Subcutaneous abdominal adipose tissue (tissue), 5 donors: ENCODE data around the gene TPGS1.

Experiments used
- H3K27ac ChIP-seq: one replicate; pipeline ENCODE4 v1.7.0; 2013; ENCODE audit warnings: low read depth, mild to moderate bottlenecking, inconsistent platforms, low read length, moderate library complexity
- H3K27me3 ChIP-seq, 5 donors: one replicate each; pipeline ENCODE4 v1.7.0; 2013; ENCODE audit warnings: low read length in 5 of 5, inconsistent platforms in 1 of 5; ENCODE audit not compliant: control insufficient read depth in 5 of 5, insufficient read depth in 4 of 5
- H3K36me3 ChIP-seq, 5 donors: one replicate each; pipeline ENCODE4 v1.7.0; 2013; ENCODE audit warnings: low read length in 5 of 5; ENCODE audit not compliant: control insufficient read depth in 5 of 5, insufficient read depth in 5 of 5
- H3K4me1 ChIP-seq, 5 donors: one replicate each; pipeline ENCODE4 v1.7.0; 2013; ENCODE audit warnings: low read length in 5 of 5, mild to moderate bottlenecking in 3 of 5, moderate library complexity in 1 of 5; ENCODE audit not compliant: control insufficient read depth in 5 of 5, insufficient read depth in 5 of 5
- H3K4me3 ChIP-seq, 5 donors: one replicate each; pipeline ENCODE4 v1.7.0; 2013; ENCODE audit warnings: low read length in 5 of 5, low read depth in 1 of 5
- H3K9ac ChIP-seq, 5 donors: one replicate each; pipeline ENCODE4 v1.7.0; 2013; ENCODE audit warnings: low read length in 5 of 5, mild to moderate bottlenecking in 4 of 5, moderate library complexity in 3 of 5
- H3K9me3 ChIP-seq, 5 donors: one replicate each; pipeline ENCODE4 v1.7.0; 2013; ENCODE audit warnings: low read length in 5 of 5; ENCODE audit not compliant: control insufficient read depth in 5 of 5
- donor health status: healthy.
- donor health status: healthy.
- donor health status: healthy.
- donor health status: healthy.
- donor health status: healthy.

TPGS1 gene

GRCh38 chr19:485583-486236, 21.6 kb upstream of the TPGS1 start:
- no peak overlapping the region for H3K9ac ChIP-seq
- peaks cover 0 to 8% (median 0%) of the 10 kb centered on the region in 5 donors for H3K9me3 ChIP-seq
- no peak overlapping the region for H3K4me3 ChIP-seq
- no peaks in the 10 kb centered on the region for H3K36me3 ChIP-seq
- peaks cover 3 to 15% (median 13%) of the 10 kb centered on the region in 5 donors for H3K27me3 ChIP-seq
- H3K4me1 ChIP-seq: peaks cover 0 to 25% (median 18%) of the 10 kb centered on the region in 5 donors
- no peak overlapping the region for H3K27ac ChIP-seq

- Histone ChIP-seq H3K4me3 (peak overlapping the region in 4 of 5 donors; percentile 72 to 88 (median 76)), H3K27ac (peak overlapping the region; percentile 67), H3K4me1 (peaks cover 0 to 25% (median 18%) of the 10 kb centered on the region in 5 donors)
These were observed 18.5 kb upstream of the TPGS1 start for GRCh38 chr19:488505-489417.

DNA sequence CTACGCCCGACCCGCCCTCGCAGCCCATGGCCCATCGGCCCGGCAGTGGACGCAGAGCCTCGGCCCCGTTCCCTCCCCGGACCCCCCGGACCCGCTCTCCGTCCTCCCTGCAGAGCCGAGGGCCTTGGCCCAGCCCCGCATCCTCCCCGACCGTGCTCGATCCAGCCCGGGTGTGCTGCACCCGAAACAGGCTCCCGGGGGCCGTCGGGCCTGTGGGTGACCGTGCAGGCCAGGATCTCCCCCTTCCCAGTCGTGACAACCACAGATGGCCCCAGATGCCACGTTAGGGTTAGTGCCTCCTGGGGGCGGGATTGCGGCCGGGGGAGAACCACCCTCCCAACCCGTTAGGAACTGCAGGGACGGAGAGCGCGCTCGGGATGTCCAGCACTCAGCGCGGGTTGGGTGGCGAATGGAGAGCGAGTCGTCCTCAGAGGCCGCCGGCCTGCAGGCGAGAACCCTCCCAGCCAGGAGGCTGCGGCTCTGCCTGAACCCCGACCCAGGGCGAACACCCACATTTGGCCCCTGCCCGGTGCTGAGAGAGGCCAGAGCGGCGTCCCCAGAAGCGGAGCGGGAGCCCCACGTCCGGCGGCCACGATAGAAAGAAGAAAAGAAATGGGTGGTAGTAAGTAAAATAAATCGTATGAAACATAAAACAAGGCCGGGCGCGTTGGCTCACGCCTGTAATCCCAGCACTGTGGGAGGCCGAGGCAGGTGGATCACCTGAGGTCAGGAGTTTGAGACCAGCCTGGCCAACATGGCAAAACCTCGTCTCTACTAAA, 17.7 kb upstream of the TPGS1 start:
- peaks cover 0 to 25% (median 18%) of the 10 kb centered on the region in 5 donors for H3K4me1 ChIP-seq
- H3K9me3 ChIP-seq: no peaks in the 10 kb centered on the region
- H3K4me3 ChIP-seq: peak overlapping the region in 4 of 5 donors; percentile 72 to 88 (median 76)
- H3K9ac ChIP-seq: peak overlapping the region in 4 of 5 donors; percentile 60 to 77 (median 76)
- peak overlapping the region; percentile 67 for H3K27ac ChIP-seq
- peaks cover 3 to 17% (median 15%) of the 10 kb centered on the region in 5 donors for H3K27me3 ChIP-seq
- H3K36me3 ChIP-seq: no peaks in the 10 kb centered on the region

More at GRCh38 chr19:488505-489417, 18.5 kb upstream of the TPGS1 start:
- peaks cover 3 to 15% (median 13%) of the 10 kb centered on the region in 5 donors for H3K27me3 ChIP-seq
- peak overlapping the region in 4 of 5 donors; percentile 77 to 88 (median 82) for H3K9ac ChIP-seq
- H3K9me3 ChIP-seq: no peaks in the 10 kb centered on the region
- no peaks in the 10 kb centered on the region for H3K36me3 ChIP-seq

GRCh38 chr19:491146-491741, 16.1 kb upstream of the TPGS1 start:
- Histone ChIP-seq H3K9ac (no peak overlapping the region), H3K9me3 (no peaks in the 10 kb centered on the region), H3K27ac (no peak overlapping the region), H3K4me3 (no peak overlapping the region), H3K27me3 (peaks cover 0 to 12% (median 5%) of the 10 kb centered on the region in 5 donors), H3K36me3 (no peaks in the 10 kb centered on the region), H3K4me1 (peaks cover 0 to 22% (median 17%) of the 10 kb centered on the region in 5 donors)

GRCh38 chr19:492091-492531, 15.2 kb upstream of the TPGS1 start:
- Histone ChIP-seq H3K9me3 (no peaks in the 10 kb centered on the region), H3K4me1 (peaks cover 0 to 22% (median 17%) of the 10 kb centered on the region in 5 donors), H3K27ac (no peak overlapping the region), H3K9ac (no peak overlapping the region), H3K36me3 (no peaks in the 10 kb centered on the region), H3K4me3 (no peak overlapping the region), H3K27me3 (peaks cover 0 to 12% (median 6%) of the 10 kb centered on the region in 5 donors)

GRCh38 chr19:493391-494170, 13.7 kb upstream of the TPGS1 start:
- peaks cover 9 to 21% (median 14%) of the 10 kb centered on the region in 5 donors for H3K27me3 ChIP-seq
- H3K9ac ChIP-seq: no peak overlapping the region
- peaks cover 0 to 22% (median 18%) of the 10 kb centered on the region in 5 donors for H3K4me1 ChIP-seq
- no peaks in the 10 kb centered on the region for H3K36me3 ChIP-seq
- H3K9me3 ChIP-seq: no peaks in the 10 kb centered on the region
- no peak overlapping the region for H3K4me3 ChIP-seq
- H3K27ac ChIP-seq: no peak overlapping the region

- H3K36me3 ChIP-seq: no peaks in the 10 kb centered on the region
- no peaks in the 10 kb centered on the region for H3K9me3 ChIP-seq
- H3K27me3 ChIP-seq: peaks cover 9 to 27% (median 18%) of the 10 kb centered on the region in 5 donors
- H3K9ac ChIP-seq: peak overlapping the region in 1 of 5 donors; percentile 39
- no peak overlapping the region for H3K27ac ChIP-seq
- H3K4me3 ChIP-seq: no peak overlapping the region
- H3K4me1 ChIP-seq: peaks cover 0 to 21% (median 16%) of the 10 kb centered on the region in 5 donors
These were observed 12.9 kb upstream of the TPGS1 start for GRCh38 chr19:494171-495080.

- H3K36me3 ChIP-seq: no peaks in the 10 kb centered on the region
- H3K27me3 ChIP-seq: peaks cover 9 to 27% (median 18%) of the 10 kb centered on the region in 5 donors
- no peaks in the 10 kb centered on the region for H3K9me3 ChIP-seq
- H3K9ac ChIP-seq: no peak overlapping the region
- H3K4me1 ChIP-seq: peaks cover 0 to 15% (median 10%) of the 10 kb centered on the region in 5 donors
- no peak overlapping the region for H3K4me3 ChIP-seq
- no peak overlapping the region for H3K27ac ChIP-seq
These were observed 12.3 kb upstream of the TPGS1 start for GRCh38 chr19:495081-495401.
